Subcutaneous abdominal adipose tissue (tissue), 5 donors: ENCODE measurements around the gene GRIN3B.

Experiments used
- H3K27ac ChIP-seq: one replicate; pipeline ENCODE4 v1.7.0; 2013; ENCODE audit warnings: low read depth, mild to moderate bottlenecking, inconsistent platforms, low read length, moderate library complexity
- H3K27me3 ChIP-seq, 5 donors: one replicate each; pipeline ENCODE4 v1.7.0; 2013; ENCODE audit warnings: low read length in 5 of 5, inconsistent platforms in 1 of 5; ENCODE audit not compliant: control insufficient read depth in 5 of 5, insufficient read depth in 4 of 5
- H3K36me3 ChIP-seq, 5 donors: one replicate each; pipeline ENCODE4 v1.7.0; 2013; ENCODE audit warnings: low read length in 5 of 5; ENCODE audit not compliant: control insufficient read depth in 5 of 5, insufficient read depth in 5 of 5
- H3K4me1 ChIP-seq, 5 donors: one replicate each; pipeline ENCODE4 v1.7.0; 2013; ENCODE audit warnings: low read length in 5 of 5, mild to moderate bottlenecking in 3 of 5, moderate library complexity in 1 of 5; ENCODE audit not compliant: control insufficient read depth in 5 of 5, insufficient read depth in 5 of 5
- H3K4me3 ChIP-seq, 5 donors: one replicate each; pipeline ENCODE4 v1.7.0; 2013; ENCODE audit warnings: low read length in 5 of 5, low read depth in 1 of 5
- H3K9ac ChIP-seq, 5 donors: one replicate each; pipeline ENCODE4 v1.7.0; 2013; ENCODE audit warnings: low read length in 5 of 5, mild to moderate bottlenecking in 4 of 5, moderate library complexity in 3 of 5
- H3K9me3 ChIP-seq, 5 donors: one replicate each; pipeline ENCODE4 v1.7.0; 2013; ENCODE audit warnings: low read length in 5 of 5; ENCODE audit not compliant: control insufficient read depth in 5 of 5
- donor health status: healthy.
- donor health status: healthy.
- donor health status: healthy.
- donor health status: healthy.
- donor health status: healthy.

Gene GRIN3B

GRCh38 chr19:964761-965694, 35.2 kb upstream of the GRIN3B start:
- H3K4me1 ChIP-seq, result no peaks in the 10 kb centered on the region
- peaks cover 0 to 72% (median 50%) of the 10 kb centered on the region in 5 donors for H3K36me3 ChIP-seq
- H3K27me3 ChIP-seq, result no peaks in the 10 kb centered on the region
- no peak overlapping the region for H3K9ac ChIP-seq
- H3K9me3 ChIP-seq, result peaks cover 0 to 4% (median 0%) of the 10 kb centered on the region in 5 donors
- no peak overlapping the region for H3K4me3 ChIP-seq
- H3K27ac ChIP-seq, result no peak overlapping the region

DNA sequence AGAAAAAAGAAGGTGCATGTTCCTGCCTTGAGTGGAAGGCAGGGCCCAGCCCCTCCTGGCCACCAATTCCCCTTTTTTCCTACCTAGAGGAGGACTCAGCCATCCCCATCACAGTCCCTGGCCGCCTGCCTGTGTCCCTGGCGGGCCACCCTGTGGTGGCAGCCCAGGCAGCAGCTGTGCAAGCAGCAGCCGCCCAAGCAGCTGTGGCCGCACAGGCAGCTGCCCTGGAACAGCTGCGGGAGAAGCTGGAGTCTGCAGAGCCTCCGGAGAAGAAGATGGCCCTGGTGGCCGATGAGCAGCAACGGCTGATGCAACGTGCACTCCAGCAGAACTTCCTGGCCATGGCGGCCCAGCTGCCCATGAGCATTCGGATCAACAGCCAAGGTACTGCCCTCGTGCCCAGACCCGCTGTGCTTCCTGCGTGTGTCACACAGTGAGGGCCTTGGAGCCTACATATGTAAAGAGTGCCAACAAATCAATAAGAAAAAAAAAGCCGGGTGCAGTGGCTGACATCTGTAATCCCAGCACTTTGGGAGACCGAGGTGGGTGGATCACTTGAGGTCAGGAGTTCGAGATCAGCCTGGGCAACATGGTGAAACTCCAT, 33.6 kb upstream of the GRIN3B start:
- Histone ChIP-seq H3K4me3 (no peak overlapping the region), H3K9me3 (peaks cover 0 to 11% (median 7%) of the 10 kb centered on the region in 5 donors), H3K9ac (no peak overlapping the region), H3K4me1 (no peaks in the 10 kb centered on the region), H3K27me3 (no peaks in the 10 kb centered on the region), H3K36me3 (peaks cover 0 to 76% (median 56%) of the 10 kb centered on the region in 5 donors), H3K27ac (no peak overlapping the region)

- H3K27me3 ChIP-seq, result no peaks in the 10 kb centered on the region
- H3K9me3 ChIP-seq, result peaks cover 0 to 11% (median 7%) of the 10 kb centered on the region in 5 donors
- peaks cover 0 to 59% (median 41%) of the 10 kb centered on the region in 5 donors for H3K36me3 ChIP-seq
- H3K4me3 ChIP-seq, result peak overlapping the region in 2 of 5 donors; percentile 5 to 28
- no peak overlapping the region for H3K27ac ChIP-seq
- no peaks in the 10 kb centered on the region for H3K4me1 ChIP-seq
- no peak overlapping the region for H3K9ac ChIP-seq
Measured at GRCh38 chr19:970695-971094, 29.5 kb upstream of the GRIN3B start.

DNA sequence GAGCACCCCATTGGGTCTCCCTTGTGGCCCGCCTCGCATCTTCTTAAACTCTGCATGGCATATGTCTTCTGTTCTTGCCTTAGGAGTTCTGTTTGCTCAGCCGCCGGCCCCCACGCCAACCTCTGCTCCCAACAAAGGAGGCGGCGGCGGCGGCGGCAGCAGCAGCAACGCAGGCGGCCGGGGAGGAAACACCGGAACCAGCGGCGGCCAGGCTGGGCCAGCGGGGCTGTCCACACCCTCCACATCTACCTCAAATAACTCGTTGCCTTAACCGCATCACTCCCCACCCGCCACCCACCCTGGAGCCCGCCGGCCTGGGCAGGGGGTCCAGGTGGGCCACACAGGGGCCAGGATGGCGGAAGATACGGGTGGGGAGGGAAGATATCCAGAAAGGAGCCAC, 28.4 kb upstream of the GRIN3B start:
- no peak overlapping the region for H3K4me3 ChIP-seq
- peaks cover 0 to 50% (median 36%) of the 10 kb centered on the region in 5 donors for H3K36me3 ChIP-seq
- H3K27ac ChIP-seq, result no peak overlapping the region
- H3K9me3 ChIP-seq, result peaks cover 0 to 8% (median 6%) of the 10 kb centered on the region in 5 donors
- H3K4me1 ChIP-seq, result no peaks in the 10 kb centered on the region
- H3K9ac ChIP-seq, result no peak overlapping the region
- no peaks in the 10 kb centered on the region for H3K27me3 ChIP-seq

DNA sequence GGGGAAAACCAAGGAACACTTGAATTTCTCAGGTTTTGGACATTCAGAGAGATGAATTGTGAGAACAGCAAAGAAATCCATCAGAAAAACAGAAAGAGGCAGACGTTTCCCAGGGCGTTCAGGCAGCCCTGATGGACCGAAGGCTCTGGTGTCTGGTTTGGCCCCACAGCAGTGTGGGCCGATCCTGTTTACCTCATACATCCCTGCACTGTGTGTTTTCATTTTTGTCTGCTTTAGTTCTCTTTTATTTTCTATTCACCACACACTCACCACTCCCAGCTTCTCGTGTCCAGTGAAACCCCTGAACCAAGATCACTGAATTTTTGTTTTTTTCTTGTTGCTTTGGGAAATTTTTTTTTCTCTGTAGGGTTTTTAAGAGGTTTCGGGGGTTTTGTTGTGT, 27.9 kb upstream of the GRIN3B start:
- Histone ChIP-seq H3K9me3 (peaks cover 0 to 8% (median 6%) of the 10 kb centered on the region in 5 donors), H3K36me3 (peaks cover 0 to 45% (median 31%) of the 10 kb centered on the region in 5 donors), H3K9ac (no peak overlapping the region), H3K27ac (no peak overlapping the region), H3K27me3 (no peaks in the 10 kb centered on the region), H3K4me1 (no peaks in the 10 kb centered on the region), H3K4me3 (no peak overlapping the region)

DNA sequence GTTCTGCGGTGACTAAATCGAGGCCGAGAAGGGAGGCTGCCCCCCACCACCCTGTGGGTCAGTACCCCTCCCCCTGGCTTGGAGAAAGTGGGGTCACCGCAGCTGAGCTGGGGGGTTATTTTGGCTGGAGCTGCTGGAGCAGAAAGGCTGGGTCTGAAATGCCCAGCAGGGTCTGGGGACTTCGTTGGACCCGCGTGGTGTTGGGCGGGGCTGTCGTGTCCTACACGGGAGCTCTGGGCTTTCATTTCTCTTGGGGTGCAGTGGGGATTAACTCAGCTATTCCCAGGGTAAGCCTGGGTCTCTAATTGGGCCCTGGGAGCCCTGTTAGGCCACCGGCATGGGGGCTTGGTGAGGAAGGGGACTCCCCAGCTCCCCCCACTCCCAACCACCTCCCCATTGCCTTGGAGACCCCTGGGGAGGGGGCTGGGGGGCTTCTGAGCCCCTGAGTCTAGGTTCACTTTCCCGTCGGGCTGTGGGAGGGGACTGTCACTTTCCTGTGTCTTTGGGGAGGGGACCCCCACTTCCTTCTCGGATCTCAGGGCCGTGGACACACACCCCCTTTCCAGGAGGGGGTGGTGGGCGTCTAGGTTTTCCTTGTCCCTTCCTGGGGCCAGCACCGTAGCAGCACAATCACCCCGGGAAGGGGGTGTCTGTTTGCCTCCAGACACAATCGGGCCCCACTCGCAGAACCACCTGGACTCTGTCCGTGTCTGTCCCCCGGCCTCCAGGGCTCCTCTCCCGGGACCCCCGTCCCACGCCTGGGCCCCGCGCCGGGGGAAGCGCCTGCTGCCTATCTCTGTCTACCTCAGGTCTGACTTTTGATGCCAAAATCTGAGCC, 26.3 kb upstream of the GRIN3B start:
- Histone ChIP-seq H3K27ac (no peak overlapping the region), H3K36me3 (peaks cover 0 to 34% (median 20%) of the 10 kb centered on the region in 5 donors), H3K4me3 (no peak overlapping the region), H3K4me1 (no peaks in the 10 kb centered on the region), H3K9ac (no peak overlapping the region), H3K27me3 (no peaks in the 10 kb centered on the region), H3K9me3 (peaks cover 0 to 8% (median 6%) of the 10 kb centered on the region in 5 donors)

- peaks cover 0 to 30% (median 17%) of the 10 kb centered on the region in 5 donors for H3K36me3 ChIP-seq
- peaks cover 0 to 8% (median 6%) of the 10 kb centered on the region in 5 donors for H3K9me3 ChIP-seq
- H3K4me3 ChIP-seq, result no peak overlapping the region
- H3K27ac ChIP-seq, result no peak overlapping the region
- H3K4me1 ChIP-seq, result no peaks in the 10 kb centered on the region
- peaks cover 0 to 3% (median 0%) of the 10 kb centered on the region in 5 donors for H3K27me3 ChIP-seq
- no peak overlapping the region for H3K9ac ChIP-seq
Measured at GRCh38 chr19:974564-975257, 25.5 kb upstream of the GRIN3B start.

DNA sequence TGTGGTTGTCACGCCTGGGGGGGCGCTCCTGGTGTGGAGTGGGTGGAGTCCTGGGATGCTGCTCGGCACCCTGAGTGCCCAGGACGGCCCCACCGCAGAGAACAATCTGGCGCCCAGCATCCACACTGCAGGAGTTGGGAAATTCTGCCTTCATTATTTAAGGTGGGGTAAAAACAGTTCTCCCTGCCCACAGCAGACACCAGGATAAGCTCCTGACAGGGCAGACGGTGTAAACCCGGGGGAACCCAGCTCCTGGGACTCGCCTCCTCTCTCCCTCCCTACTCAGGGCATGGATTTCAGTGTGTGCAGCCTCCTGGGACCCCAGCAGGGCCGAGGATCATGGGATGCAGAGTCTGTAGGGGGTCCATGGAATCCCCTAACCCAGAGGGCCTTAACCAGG, 23.7 kb upstream of the GRIN3B start:
- Histone ChIP-seq H3K36me3 (peaks cover 0 to 13% (median 4%) of the 10 kb centered on the region in 5 donors), H3K9me3 (no peaks in the 10 kb centered on the region), H3K27me3 (peaks cover 0 to 3% (median 0%) of the 10 kb centered on the region in 5 donors), H3K4me3 (no peak overlapping the region), H3K9ac (no peak overlapping the region), H3K4me1 (peaks cover 0 to 9% (median 8%) of the 10 kb centered on the region in 5 donors), H3K27ac (no peak overlapping the region)

DNA sequence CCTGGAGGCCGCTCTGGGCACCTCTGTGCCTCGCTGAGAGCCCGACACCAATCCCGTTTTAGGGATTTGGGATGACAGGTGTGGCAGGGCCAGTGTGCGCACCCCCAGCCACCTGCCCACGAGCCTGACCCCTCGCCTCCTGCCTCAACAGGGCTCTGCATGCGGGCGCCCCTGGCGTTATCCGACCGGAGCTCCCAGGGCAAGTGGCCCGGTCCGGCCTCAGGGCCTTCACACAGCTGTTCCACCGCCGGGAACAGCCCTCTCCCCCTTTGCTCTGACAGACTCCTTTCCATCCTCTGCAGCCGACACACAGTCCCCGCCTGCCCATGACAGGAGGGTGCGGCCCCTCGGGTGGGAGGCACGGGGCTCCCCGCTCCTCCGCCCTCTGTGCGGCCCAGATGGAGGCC, 23.2 kb upstream of the GRIN3B start:
- Histone ChIP-seq H3K9me3 (no peaks in the 10 kb centered on the region), H3K4me1 (peaks cover 0 to 9% (median 8%) of the 10 kb centered on the region in 5 donors), H3K27me3 (peaks cover 0 to 3% (median 0%) of the 10 kb centered on the region in 5 donors), H3K27ac (no peak overlapping the region), H3K9ac (no peak overlapping the region), H3K4me3 (no peak overlapping the region), H3K36me3 (peaks cover 0 to 8% (median 0%) of the 10 kb centered on the region in 5 donors)
